Measurements from ENCODE around the gene SARDH.

DNA sequence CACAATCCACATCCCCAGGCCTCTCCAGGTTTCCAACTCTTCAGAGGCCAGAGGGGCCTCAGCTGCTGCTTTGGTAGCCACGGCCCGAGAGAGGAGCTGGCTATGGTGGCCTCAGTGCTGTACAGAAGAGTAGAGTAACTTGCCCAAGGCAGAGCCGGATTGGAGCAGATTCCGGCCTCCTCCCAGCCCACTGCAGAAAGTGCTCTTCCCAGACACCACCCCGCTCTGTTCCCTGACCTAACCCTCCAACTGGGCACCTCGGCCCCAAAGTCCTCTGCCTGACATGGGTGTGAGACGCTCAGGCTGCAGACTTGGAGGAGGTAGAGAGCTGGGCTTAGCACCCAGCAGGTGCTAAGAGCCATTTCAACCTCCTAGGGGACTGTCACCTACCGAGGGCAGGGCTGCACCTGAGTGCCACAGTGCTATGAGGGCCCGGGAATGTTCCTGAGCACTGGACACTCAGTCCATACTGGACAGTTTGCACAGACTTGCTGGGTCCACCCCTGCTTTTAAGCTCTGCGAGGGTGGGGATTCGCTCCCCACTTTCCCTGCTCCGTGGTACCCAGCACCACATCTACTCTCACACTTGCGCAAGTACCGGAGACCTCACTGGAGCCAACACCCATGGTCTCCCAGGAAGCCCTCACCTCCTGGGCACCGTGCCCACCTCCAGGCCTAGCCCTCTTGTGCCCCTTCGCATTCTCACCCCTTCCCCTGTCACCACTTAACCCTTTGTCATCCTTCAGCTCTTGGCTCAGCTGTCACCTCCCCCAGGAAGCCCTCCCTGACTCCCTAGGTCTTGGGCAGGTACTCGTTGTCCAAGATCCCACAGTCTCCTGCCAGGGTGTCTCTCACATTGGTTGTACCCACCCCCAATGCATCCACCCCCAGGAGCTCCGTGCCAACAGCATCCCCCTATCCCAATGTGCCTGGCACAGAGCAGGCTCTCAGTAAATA, 52.2 kb downstream of the SARDH start:
- TF ChIP-seq, protein P1, sequence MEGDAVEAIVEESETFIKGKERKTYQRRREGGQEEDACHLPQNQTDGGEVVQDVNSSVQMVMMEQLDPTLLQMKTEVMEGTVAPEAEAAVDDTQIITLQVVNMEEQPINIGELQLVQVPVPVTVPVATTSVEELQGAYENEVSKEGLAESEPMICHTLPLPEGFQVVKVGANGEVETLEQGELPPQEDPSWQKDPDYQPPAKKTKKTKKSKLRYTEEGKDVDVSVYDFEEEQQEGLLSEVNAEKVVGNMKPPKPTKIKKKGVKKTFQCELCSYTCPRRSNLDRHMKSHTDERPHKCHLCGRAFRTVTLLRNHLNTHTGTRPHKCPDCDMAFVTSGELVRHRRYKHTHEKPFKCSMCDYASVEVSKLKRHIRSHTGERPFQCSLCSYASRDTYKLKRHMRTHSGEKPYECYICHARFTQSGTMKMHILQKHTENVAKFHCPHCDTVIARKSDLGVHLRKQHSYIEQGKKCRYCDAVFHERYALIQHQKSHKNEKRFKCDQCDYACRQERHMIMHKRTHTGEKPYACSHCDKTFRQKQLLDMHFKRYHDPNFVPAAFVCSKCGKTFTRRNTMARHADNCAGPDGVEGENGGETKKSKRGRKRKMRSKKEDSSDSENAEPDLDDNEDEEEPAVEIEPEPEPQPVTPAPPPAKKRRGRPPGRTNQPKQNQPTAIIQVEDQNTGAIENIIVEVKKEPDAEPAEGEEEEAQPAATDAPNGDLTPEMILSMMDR (IDR thresholded peaks at IDR 0.05; ENCODE audit: low read depth, low read length, poor library complexity, severe bottlenecking) = no peak
- TF ChIP-seq EZH2phosphoT487 (IDR thresholded peaks at IDR 0.05; ENCODE audit: borderline replicate concordance, low read length) = no peak
